Activated CD8-positive, alpha-beta T cell treated with anti-CD3 and anti-CD28 coated beads for 36 hours (primary cell): ENCODE data around the gene OSGEPL1. TPM values are rescaled to one million over a fixed set of nuclear protein-coding genes. Genes with fewer than 3 reads are reported as not detected.
A peak's percentile ranks its signal among the peaks of the same experiment; 100 is the strongest.

Experiments used
- ATAC-seq: fragments of 200-7000 bp; cut with Tn5 transposase; one replicate; pipeline ENCODE4 v1.10.0; 2021; ENCODE audit warnings: mild to moderate bottlenecking, moderate library complexity
- CTCF ChIA-PET: fragments of 350-600 bp; sonication (Branson Sonifier 250); formaldehyde crosslinking; loops from one replicate; lab custom pipeline; 2021; ENCODE audit warnings: antibody characterized with exemption; lab: Charles Lee
- POLR2A ChIA-PET: fragments of 350-600 bp; sonication (Branson Sonifier 250); formaldehyde crosslinking; loops from one replicate; lab custom pipeline; 2021; ENCODE audit warnings: antibody characterized with exemption; lab: Charles Lee
- DNase-seq: peaks from one replicate; pipeline ENCODE4 v3.0.0-alpha.2; 2020
- H3K27ac Mint-ChIP-seq: one replicate; pipeline ENCODE4 v1.8.0; 2021; ENCODE audit warnings: mild to moderate bottlenecking, mixed read lengths
- H3K27me3 Mint-ChIP-seq: one replicate; pipeline ENCODE4 v1.8.0; 2021; ENCODE audit warnings: mixed read lengths
- H3K36me3 Mint-ChIP-seq: one replicate; pipeline ENCODE4 v1.8.0; 2021; ENCODE audit warnings: low read depth, mixed read lengths
- H3K4me1 Mint-ChIP-seq: one replicate; pipeline ENCODE4 v1.8.0; 2021; ENCODE audit warnings: low read depth, mixed read lengths
- H3K4me3 Mint-ChIP-seq: one replicate; pipeline ENCODE4 v1.8.0; 2021; ENCODE audit warnings: mild to moderate bottlenecking, moderate library complexity, mixed read lengths
- H3K9me3 Mint-ChIP-seq: one replicate; pipeline ENCODE4 v1.8.0; 2021; ENCODE audit warnings: mixed read lengths
- CTCF ChIP-seq: fragments of 200-600 bp; IDR thresholded peaks from one replicate; pipeline ENCODE4 v1.8.0; 2022; ENCODE audit warnings: antibody characterized with exemption, mild to moderate bottlenecking
- intact Hi-C: fragments of 100-400 bp; cut with micrococcal nuclease; formaldehyde crosslinking; loops from one replicate; pipeline ENCODE4 v1.10.0; 2022
- total RNA-seq, 2 experiments: library from RNA; stranded (reverse); gene quantifications; one replicate each; pipeline ENCODE4 v1.2.3, GENCODE V29; 2021

Gene OSGEPL1
- total RNA-seq, 2 experiments from 2014 or later: 14.7 to 16.2 TPM

DNA sequence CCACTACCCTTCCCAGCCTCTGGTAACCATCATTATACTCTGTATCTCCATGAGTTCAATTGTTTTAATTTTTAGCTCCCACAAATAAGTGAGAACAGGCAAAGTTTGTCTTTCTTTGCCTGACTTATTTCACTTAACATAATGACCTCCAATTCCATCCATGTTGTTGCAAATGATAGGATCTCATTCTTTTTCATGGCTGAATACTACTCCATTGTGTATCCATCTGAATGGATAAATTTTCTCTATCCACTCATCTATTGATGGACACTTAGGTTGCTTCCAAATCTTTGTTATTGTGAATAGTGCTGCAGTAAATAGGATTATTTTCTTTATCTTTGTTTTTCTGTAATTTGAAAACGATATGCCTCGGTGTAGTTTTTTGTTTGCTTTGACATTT lies 61.9 kb downstream of the OSGEPL1 start:
- CTCF ChIA-PET: interaction anchor here (1.1 to 5.3 kb wide), 3 partner anchors 10 to 41 kb away, joined by 3 to 78 read pairs (median 7); partner anchors contain the start of gene ASNSD1
- intact Hi-C loops: no loop called here

GRCh38 chr2:189698020-189698887 lies 64.3 kb downstream of the OSGEPL1 start:
- ChIA-PET CTCF (interaction anchor here (0.7 to 5.3 kb wide), 13 partner anchors 10 to 52 kb away, joined by 3 to 78 read pairs (median 5); partner anchors contain the start of genes ANKAR and ASNSD1), POLR2A (interaction anchor here (1.0 to 1.2 kb wide), 2 partner anchors 38 to 40 kb away, joined by 3 to 4 read pairs; no protein-coding TSS in a partner anchor)
- TF ChIP-seq CTCF: peak; percentile 77
- no peak overlapping the region for H3K4me3 Mint-ChIP-seq
- peaks cover 2% of the 10 kb centered on the region for H3K4me1 Mint-ChIP-seq
- peak; percentile 58 for DNase-seq
- no peak overlapping the region for H3K27ac Mint-ChIP-seq
- H3K9me3 Mint-ChIP-seq: no peaks in the 10 kb centered on the region
- peak; percentile 55 for ATAC-seq
- no peaks in the 10 kb centered on the region for H3K36me3 Mint-ChIP-seq
- H3K27me3 Mint-ChIP-seq: no peaks in the 10 kb centered on the region
- intact Hi-C loops: loop anchor here (1.0 kb wide), 1 partner anchor 37 kb away; the partner anchor contains the start of gene ASNSD1

More for the DNA sequence above, 61.9 kb downstream of the OSGEPL1 start:
- H3K27me3 Mint-ChIP-seq: no peaks in the 10 kb centered on the region
- no peak for TF ChIP-seq CTCF
- H3K36me3 Mint-ChIP-seq: no peaks in the 10 kb centered on the region
- no peaks in the 10 kb centered on the region for H3K9me3 Mint-ChIP-seq
- DNase-seq: no peak
- peaks cover 2% of the 10 kb centered on the region for H3K4me1 Mint-ChIP-seq
- no peak overlapping the region for H3K4me3 Mint-ChIP-seq
- POLR2A ChIA-PET: no interaction called here
- no peak overlapping the region for H3K27ac Mint-ChIP-seq
- no peak for ATAC-seq

Other genes with a start within 250 kb of the OSGEPL1 start
- 1 to 10 TPM; 1.2 to 1.5 TPM for gene SLC40A1, start 182.0 kb downstream of the OSGEPL1 start, total RNA-seq
- 10 to 100 TPM; 41.0 to 43.2 TPM for gene ASNSD1, start 101.3 kb downstream of the OSGEPL1 start, total RNA-seq
- 1 to 10 TPM; 3.5 to 3.6 TPM for gene ANKAR, start 88.1 kb downstream of the OSGEPL1 start, total RNA-seq
- gene ORMDL1, start 21.5 kb upstream of the OSGEPL1 start, total RNA-seq: 10 to 100 TPM; 48.2 to 53.7 TPM
- 10 to 100 TPM; 44.3 to 58.5 TPM for gene PMS1, start 21.7 kb upstream of the OSGEPL1 start, total RNA-seq